Activated CD4-positive, alpha-beta memory T cell treated with anti-CD3 and anti-CD28 coated beads for 36 hours (primary cell): ENCODE results near the gene PELI3. TPM values are rescaled to one million over a fixed set of nuclear protein-coding genes. Genes with fewer than 3 reads are reported as not detected.

ENCODE experiments used
- CTCF ChIA-PET: fragments of 350-600 bp; sonication (Branson Sonifier 250); formaldehyde crosslinking; loops from one replicate; lab custom pipeline; 2021; ENCODE audit warnings: antibody characterized with exemption, inconsistent platforms; lab: Charles Lee
- POLR2A ChIA-PET: fragments of 350-600 bp; sonication (Branson Sonifier 250); formaldehyde crosslinking; loops from one replicate; lab custom pipeline; 2021; ENCODE audit warnings: antibody characterized with exemption; lab: Charles Lee
- DNase-seq: peaks from one replicate; pipeline ENCODE4 v3.0.0-alpha.2; 2020
- H3K27ac Mint-ChIP-seq: one replicate; pipeline ENCODE4 v1.8.0; 2021; ENCODE audit warnings: mixed read lengths
- H3K27me3 Mint-ChIP-seq: one replicate; pipeline ENCODE4 v1.8.0; 2021; ENCODE audit warnings: mixed read lengths
- H3K36me3 Mint-ChIP-seq: one replicate; pipeline ENCODE4 v1.8.0; 2021; ENCODE audit warnings: mixed read lengths
- H3K4me1 Mint-ChIP-seq: one replicate; pipeline ENCODE4 v1.8.0; 2021; ENCODE audit warnings: low read depth, mixed read lengths
- H3K4me3 Mint-ChIP-seq: one replicate; pipeline ENCODE4 v1.8.0; 2021; ENCODE audit warnings: mild to moderate bottlenecking, mixed read lengths
- H3K9me3 Mint-ChIP-seq: one replicate; pipeline ENCODE4 v1.8.0; 2021; ENCODE audit warnings: mixed read lengths
- intact Hi-C: fragments of 100-400 bp; cut with micrococcal nuclease; formaldehyde crosslinking; loops from one replicate; pipeline ENCODE4 v1.15.1; 2023
- total RNA-seq, 2 experiments: library from RNA; stranded (reverse); gene quantifications; one replicate each; pipeline ENCODE4 v1.2.3, GENCODE V29; 2021

PELI3 gene
- total RNA-seq, 2 experiments from 2014 or later = 7.0 to 8.5 TPM

DNA sequence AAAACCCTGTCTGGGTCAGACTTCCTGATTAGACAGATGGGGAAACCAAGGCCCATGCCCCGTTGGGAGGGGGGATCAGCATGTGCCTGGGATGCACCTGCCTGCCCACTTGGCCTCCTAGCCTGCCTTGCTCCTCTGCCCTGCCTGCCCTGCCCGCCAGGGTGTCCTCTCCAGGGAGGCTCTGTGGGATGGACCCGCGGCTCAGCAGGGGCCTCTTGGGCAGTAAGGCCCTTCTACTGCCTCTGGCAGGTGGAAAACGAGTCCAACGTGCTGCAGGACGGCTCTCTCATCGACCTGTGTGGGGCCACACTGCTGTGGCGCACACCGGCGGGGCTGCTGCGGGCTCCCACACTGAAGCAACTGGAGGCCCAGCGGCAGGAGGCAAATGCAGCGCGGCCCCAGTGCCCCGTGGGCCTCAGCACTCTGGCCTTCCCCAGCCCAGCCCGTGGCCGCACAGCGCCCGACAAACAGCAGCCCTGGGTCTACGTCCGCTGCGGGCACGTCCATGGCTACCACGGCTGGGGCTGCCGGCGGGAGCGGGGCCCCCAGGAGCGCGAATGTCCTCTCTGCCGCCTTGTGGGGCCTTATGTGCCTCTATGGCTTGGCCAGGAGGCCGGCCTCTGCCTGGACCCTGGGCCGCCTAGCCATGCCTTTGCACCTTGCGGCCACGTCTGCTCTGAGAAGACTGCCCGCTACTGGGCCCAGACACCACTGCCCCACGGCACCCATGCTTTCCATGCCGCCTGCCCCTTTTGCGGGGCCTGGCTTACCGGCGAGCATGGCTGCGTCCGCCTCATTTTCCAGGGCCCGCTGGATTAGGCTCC lies 8.9 kb downstream of the PELI3 start:
- ChIA-PET POLR2A (no interaction called here), CTCF (interaction anchor here (1.1 kb wide), 1 partner anchor 46 kb away, joined by 3 read pairs; no protein-coding TSS in a partner anchor)
- Mint-ChIP-seq H3K27ac (no peak overlapping the region), H3K9me3 (no peaks in the 10 kb centered on the region), H3K36me3 (no peaks in the 10 kb centered on the region), H3K4me3 (no peak overlapping the region), H3K27me3 (no peaks in the 10 kb centered on the region), H3K4me1 (peaks cover 5% of the 10 kb centered on the region)
- DNase-seq = no peak
- intact Hi-C loops = no loop called here

DNA sequence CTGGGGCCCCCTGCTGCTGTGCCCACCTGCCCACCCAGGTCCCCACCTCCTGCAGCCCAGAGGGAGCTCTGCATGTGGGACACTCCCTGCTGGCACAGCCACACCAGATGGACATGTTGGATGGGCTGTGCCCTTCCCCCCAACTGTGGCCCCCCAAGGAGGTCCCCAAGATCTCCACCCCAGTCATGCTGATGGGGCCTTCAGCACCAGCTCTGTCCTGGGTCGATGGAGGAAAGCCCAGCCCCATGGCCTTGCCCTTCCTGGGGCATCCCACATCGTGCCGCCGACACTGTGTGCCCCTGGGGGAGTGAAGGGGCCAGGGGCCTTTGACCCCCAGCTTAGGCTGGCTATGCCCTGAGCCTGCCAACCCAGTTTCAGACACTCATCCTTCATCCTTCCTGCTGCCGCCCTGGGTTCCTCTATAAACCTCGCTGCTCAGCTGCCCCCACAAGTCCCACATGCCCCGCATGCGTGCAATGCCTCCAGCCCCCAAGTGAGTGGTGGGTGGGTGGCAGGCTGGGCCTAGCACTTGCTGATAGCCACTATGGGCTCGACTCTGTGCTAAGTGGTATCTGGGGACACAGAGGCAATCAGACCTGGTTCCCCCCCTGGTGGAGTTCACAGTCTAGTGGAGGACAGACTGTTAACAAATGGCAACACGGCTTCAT lies 9.6 kb downstream of the PELI3 start:
- Mint-ChIP-seq H3K4me1 (peaks cover 11% of the 10 kb centered on the region), H3K27ac (no peak overlapping the region), H3K4me3 (no peak overlapping the region), H3K36me3 (no peaks in the 10 kb centered on the region), H3K27me3 (no peaks in the 10 kb centered on the region), H3K9me3 (no peaks in the 10 kb centered on the region)
- ChIA-PET POLR2A (no interaction called here), CTCF (interaction anchor here (1.0 to 1.1 kb wide), 2 partner anchors 10 to 47 kb away, joined by 3 read pairs; partner anchors contain the start of gene PELI3)
- no peak for DNase-seq
- intact Hi-C loops = no loop called here

DNA sequence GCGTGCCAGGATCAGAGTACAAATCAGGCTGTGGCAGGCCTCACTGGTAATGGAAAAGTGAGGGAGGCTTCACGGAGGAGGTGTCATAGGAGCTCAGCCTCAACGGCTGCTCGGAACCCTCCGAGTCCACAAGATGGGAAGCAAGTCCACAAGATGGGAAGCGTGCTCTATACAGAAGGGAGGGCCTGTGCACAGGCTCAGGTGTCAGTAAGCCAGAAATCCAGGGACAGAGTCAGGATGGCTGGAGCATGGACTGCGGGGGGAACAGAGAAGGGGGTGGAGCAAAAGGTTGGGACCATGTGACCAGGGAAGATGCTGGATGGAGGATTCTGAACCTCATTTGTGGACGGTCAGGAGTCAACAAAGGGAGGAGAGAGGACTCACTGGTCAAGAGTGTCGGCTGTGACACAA lies 10.1 kb downstream of the PELI3 start:
- no peak for DNase-seq
- no peaks in the 10 kb centered on the region for H3K36me3 Mint-ChIP-seq
- H3K27me3 Mint-ChIP-seq = no peaks in the 10 kb centered on the region
- intact Hi-C loops = no loop called here
- H3K4me1 Mint-ChIP-seq = peaks cover 13% of the 10 kb centered on the region
- H3K9me3 Mint-ChIP-seq = no peaks in the 10 kb centered on the region
- CTCF ChIA-PET = interaction anchor here (1.0 to 1.1 kb wide), 3 partner anchors 9 to 47 kb away, joined by 3 read pairs; partner anchors contain the start of gene PELI3
- H3K4me3 Mint-ChIP-seq = no peak overlapping the region
- no peak overlapping the region for H3K27ac Mint-ChIP-seq
- POLR2A ChIA-PET = no interaction called here

DNA sequence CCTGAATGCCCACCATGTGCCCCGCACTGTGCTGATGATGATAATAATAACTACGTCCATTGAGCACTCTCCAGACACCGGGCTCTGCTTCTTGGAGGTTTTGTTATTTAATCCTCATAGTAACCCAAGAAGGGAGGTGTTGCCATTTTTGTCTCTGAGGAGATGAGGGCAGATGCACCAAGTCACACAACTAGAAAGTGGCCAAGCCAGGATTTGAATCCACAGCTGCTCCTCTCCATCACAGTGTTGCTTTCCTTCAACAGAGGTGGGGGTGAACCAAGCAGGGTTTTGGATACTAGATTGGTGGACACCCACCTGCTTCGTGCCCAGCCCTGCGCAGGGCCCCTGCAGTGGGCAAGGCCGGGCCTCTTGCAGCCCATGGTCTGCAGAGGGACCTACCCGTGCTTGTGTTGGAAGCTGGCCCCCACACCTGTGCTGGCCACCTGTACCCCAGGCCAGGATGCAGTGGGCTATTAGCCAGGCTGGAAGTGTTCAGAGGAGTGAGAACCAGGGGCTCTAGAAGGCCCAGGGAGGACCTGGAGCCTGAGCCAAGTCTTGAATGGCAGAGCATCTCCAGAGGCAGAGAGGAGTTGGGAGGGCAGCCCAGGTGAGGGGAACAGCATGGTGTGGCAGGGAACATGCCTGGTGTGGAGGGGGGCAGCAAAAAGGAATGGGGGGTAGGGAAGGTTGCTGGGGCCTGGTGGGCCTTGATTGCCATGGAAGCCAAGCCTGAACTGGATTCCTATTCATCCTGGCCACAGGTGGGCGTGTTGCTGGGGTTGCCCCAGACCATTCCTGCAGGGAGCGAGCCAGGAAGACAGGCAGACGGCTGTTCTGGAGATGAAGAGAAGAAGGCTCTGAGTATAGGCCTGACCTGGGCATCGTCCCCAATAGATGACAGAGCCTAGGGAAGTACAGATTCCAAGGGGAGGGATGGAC lies 10.8 kb downstream of the PELI3 start:
- Mint-ChIP-seq H3K36me3 (peaks cover 4% of the 10 kb centered on the region), H3K9me3 (no peaks in the 10 kb centered on the region), H3K4me1 (peaks cover 19% of the 10 kb centered on the region), H3K4me3 (no peak overlapping the region), H3K27me3 (no peaks in the 10 kb centered on the region), H3K27ac (no peak overlapping the region)
- intact Hi-C loops = no loop called here
- DNase-seq = no peak
- POLR2A ChIA-PET = no interaction called here
- CTCF ChIA-PET = interaction anchor here (0.5 to 2.0 kb wide), 7 partner anchors 9 to 56 kb away, joined by 3 to 12 read pairs (median 3); partner anchors contain the start of genes MRPL11 and PELI3

DNA sequence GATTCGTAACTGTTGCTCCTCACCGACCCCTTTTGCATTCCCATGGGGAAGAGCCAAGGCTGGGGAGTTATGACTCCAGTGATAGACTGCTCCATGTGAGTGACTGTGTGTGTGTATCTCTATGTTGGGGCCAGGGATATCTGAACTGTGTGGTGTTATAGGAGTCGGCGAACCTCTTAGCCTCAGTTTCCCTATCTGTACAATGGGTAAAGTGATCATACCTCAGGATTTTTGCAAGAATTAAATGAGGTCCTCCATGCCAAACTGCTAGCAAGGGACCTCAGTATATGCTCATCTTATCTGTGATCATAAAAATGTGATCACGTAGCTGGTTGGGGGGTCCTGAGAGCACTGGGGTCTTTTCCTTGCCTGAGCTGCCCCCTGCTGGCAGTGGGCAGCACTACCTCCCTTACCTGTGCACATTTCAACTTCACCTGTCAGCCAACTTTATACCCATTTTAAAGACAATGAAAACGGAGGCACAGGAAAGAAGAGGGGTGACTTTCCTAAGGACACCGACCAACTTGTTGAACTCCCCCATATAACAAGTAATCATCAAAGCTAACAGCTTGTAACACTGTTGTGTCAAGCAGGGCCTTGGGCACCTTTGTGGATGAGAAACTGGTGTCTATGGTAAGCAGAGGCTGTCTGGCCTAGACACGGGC lies 12.2 kb downstream of the PELI3 start:
- DNase-seq = peak; percentile 42
- CTCF ChIA-PET = interaction anchor here (0.8 to 2.0 kb wide), 11 partner anchors 8 to 70 kb away, joined by 3 to 17 read pairs (median 4); partner anchors contain the start of genes MRPL11 and PELI3
- Mint-ChIP-seq H3K4me1 (peaks cover 21% of the 10 kb centered on the region), H3K36me3 (peaks cover 9% of the 10 kb centered on the region), H3K27ac (peak overlapping the region; percentile 87), H3K27me3 (no peaks in the 10 kb centered on the region), H3K9me3 (no peaks in the 10 kb centered on the region), H3K4me3 (peak overlapping the region; percentile 88)
- POLR2A ChIA-PET = interaction anchor here (0.6 to 2.0 kb wide), 2 partner anchors 40 to 67 kb away, joined by 3 to 9 read pairs; partner anchors contain the start of genes MRPL11 and ZDHHC24
- intact Hi-C loops = loop anchor here (1.0 kb wide), 1 partner anchor 40 kb away; no protein-coding TSS in a partner anchor

DNA sequence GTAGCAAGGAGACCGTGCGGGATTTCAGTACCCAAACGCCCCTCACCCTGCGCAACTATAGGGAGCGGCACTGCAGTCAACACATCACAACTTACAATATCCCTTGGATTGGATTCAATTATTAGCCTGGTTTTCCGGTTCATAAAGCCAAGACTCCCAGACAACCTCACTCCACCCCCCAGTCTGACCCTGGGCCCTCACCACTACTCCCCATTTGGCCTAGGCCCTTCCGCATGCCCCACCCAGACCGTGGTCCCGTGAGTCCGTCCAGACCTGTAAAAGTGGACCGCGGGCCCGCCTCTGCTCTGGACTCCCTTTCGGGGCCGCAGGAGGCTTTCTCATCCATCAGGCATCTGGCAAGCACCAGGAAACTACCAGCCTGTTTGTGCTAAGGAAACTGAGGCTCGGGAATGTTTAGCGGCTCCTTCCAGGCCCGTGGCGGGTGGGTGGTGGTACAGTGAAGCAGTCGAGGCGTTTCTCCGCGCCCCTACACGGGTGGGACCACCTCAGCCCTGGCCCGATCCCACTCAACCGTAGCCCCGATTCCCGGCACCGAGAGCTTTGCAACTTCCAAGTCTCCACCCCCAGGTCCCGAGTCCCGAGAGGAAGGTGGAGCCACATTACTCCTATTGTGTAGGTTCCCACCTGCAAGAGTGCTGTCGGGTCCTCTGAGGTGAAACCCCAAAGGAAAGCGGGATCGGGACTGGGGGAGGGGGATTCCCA lies 12.8 kb downstream of the PELI3 start:
- intact Hi-C loops = loop anchor here (1.0 kb wide), 5 partner anchors 13 to 199 kb away; partner anchors contain the start of genes ACTN3, PELI3 and ZDHHC24
- Mint-ChIP-seq H3K4me3 (peak overlapping the region; percentile 88), H3K27me3 (no peaks in the 10 kb centered on the region), H3K9me3 (no peaks in the 10 kb centered on the region), H3K27ac (peak overlapping the region; percentile 87), H3K4me1 (peaks cover 22% of the 10 kb centered on the region), H3K36me3 (peaks cover 9% of the 10 kb centered on the region)
- CTCF ChIA-PET = interaction anchor here (0.8 to 2.0 kb wide), 24 partner anchors 9 to 199 kb away, joined by 3 to 17 read pairs (median 4); partner anchors contain the start of genes MRPL11, PELI3 and RBM4B
- POLR2A ChIA-PET = interaction anchor here (0.8 to 2.0 kb wide), 12 partner anchors 10 to 362 kb away, joined by 3 to 15 read pairs (median 5); partner anchors contain the start of genes B4GAT1, CTSF, MRPL11 and PELI3
- no peak for DNase-seq

DNA sequence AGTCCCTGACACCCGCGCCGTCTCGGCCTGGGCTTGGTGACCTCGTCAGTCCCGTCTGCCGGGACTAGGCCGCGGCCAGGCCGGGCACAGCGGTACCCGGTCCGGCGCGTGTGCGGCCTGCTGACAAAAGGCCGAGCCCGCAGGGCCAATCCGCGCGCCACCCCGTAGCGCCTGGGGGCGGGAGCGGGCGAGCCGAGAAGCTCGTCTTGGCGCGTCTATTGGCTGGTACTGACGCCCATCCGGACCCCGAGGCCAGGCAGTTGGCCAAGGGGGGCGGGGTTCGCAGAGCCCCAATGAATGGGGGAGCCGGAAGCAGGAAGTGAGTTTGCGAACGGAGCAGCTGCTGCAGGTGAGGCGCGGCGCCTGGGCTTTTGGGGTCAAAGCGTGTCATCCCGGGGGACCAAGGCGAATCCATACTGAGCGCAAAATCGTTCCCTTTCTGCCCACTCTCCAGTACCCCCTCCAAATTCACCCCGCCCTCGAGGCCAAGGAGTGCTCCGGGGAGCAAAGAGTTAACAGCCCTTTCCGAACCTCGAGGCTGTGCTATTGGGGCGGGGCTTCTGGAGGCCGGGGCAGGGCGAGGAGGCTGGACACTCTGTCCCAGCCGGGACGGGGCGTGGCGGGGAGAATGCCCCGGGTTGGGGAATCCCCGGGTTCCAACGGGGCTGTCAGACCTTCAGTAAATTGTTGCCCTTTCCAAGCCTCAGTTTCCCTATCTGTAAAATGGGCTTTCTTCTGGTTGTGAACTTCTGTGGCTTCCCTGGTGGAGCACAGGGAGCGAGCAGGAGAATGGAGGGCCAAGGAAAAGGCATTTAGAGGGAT lies 13.6 kb downstream of the PELI3 start, which contains the start of gene DPP3:
DPP3 (plus strand) TSS at position 318 of the 822 bp plus-strand sequence. CDS start 1,767 bp downstream, outside the sequence.
- ChIA-PET POLR2A (interaction anchor here (0.5 to 2.0 kb wide), 13 partner anchors 11 to 863 kb away, joined by 3 to 15 read pairs (median 5); partner anchors contain the start of genes B4GAT1, CTSF, MRPL11 and PELI3), CTCF (interaction anchor here (0.6 to 1.4 kb wide), 17 partner anchors 9 to 198 kb away, joined by 3 to 13 read pairs (median 3); partner anchors contain the start of genes MRPL11, PELI3 and RBM4B)
- H3K4me3 Mint-ChIP-seq = peak within 1 kb of the TSS; percentile 88

DNA sequence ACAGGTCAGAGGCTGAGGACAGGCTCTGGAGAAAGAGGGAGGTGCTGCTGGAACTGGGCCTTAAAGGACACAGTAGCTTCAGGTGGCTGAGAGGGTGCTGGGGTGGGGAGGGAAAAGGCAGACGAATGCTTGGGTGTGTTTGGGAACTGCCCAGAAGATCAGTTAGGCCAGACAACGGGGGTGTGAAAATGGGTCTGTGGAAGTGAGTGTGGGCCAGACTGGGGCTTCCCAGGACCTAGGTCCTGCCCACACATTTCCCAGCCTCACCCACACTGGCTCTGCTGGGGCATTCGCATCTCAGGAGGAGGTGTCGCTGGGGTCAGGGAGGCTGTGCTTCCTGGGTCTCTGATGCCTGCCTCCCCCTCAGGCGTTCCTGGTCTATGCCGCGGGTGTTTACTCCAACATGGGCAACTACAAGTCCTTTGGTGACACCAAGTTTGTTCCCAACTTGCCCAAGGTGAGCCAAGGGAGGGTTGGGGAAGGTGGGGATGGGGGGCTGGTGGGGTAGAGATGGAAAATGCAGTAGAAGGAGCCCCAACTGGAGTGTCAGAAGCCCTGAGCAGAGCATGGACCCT lies 18.2 kb downstream of the PELI3 start:
- Mint-ChIP-seq H3K9me3 (no peaks in the 10 kb centered on the region), H3K4me3 (no peak overlapping the region), H3K27ac (no peak overlapping the region), H3K27me3 (no peaks in the 10 kb centered on the region), H3K4me1 (peaks cover 20% of the 10 kb centered on the region), H3K36me3 (peaks cover 17% of the 10 kb centered on the region)
- intact Hi-C loops = no loop called here
- DNase-seq = no peak
- CTCF ChIA-PET = no interaction called here
- POLR2A ChIA-PET = no interaction called here

More for the DNA sequence above, 13.6 kb downstream of the PELI3 start, which contains the start of gene DPP3:
- H3K27ac Mint-ChIP-seq = peak within 1 kb of the TSS; percentile 87
- DNase-seq = peak; percentile 98
- no peaks in the 10 kb centered on the region for H3K27me3 Mint-ChIP-seq
- peaks cover 9% of the 10 kb centered on the region for H3K36me3 Mint-ChIP-seq
- H3K9me3 Mint-ChIP-seq = no peaks in the 10 kb centered on the region
- H3K4me1 Mint-ChIP-seq = peaks cover 25% of the 10 kb centered on the region
- intact Hi-C loops = loop anchor here (1.0 kb wide), 4 partner anchors 14 to 198 kb away; partner anchors contain the start of genes ACTN3, PELI3 and ZDHHC24

DNA sequence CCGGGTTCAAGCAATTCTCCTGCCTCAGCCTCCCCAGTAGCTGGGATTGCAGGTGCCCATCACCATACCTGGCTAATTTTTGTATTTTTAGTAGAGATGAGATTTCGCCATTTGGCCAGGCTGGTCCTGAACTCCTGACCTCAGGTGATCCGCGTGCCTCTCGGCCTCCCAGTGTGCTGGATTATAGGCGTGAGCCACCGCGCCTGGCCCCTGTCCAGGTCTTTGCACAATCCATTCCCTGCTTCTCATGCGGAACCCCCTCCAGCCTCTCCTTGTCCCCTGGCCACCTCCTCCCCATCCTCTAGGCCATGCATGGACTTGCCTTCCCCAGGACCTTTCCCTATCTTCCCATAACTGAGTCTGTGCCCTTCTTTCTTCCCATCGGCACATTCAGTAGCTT lies 22.3 kb downstream of the PELI3 start:
- no peaks in the 10 kb centered on the region for H3K27me3 Mint-ChIP-seq
- intact Hi-C loops = no loop called here

More for the DNA sequence above, 22.3 kb downstream of the PELI3 start:
- Mint-ChIP-seq H3K36me3 (peaks cover 19% of the 10 kb centered on the region), H3K27ac (no peak overlapping the region), H3K4me1 (peaks cover 3% of the 10 kb centered on the region), H3K9me3 (no peaks in the 10 kb centered on the region), H3K4me3 (no peak overlapping the region)
- ChIA-PET POLR2A (no interaction called here), CTCF (interaction anchor here (1.0 kb wide), 1 partner anchor 10 kb away, joined by 3 read pairs; no protein-coding TSS in a partner anchor)
- DNase-seq = no peak
